HTR-8/SVneo (cell line): Measurements from ENCODE around the gene NCSTN.
"Not testable (repeated sequence)": the region's sequence is repeated elsewhere in the genome, so short reads cannot be mapped to it uniquely, and the experiment has no call there.

Experiments
- DNase-seq: peaks from one replicate; pipeline ENCODE4 v3.0.0; 2011; ENCODE audit warnings: low spot score, mixed read lengths; ENCODE audit not compliant: insufficient read length
- FAIRE-seq: peaks from 2 replicates; lab custom pipeline; 2011; peaks lifted over from hg19 to GRCh38; lab: Jason Lieb, UNC

NCSTN gene

DNA sequence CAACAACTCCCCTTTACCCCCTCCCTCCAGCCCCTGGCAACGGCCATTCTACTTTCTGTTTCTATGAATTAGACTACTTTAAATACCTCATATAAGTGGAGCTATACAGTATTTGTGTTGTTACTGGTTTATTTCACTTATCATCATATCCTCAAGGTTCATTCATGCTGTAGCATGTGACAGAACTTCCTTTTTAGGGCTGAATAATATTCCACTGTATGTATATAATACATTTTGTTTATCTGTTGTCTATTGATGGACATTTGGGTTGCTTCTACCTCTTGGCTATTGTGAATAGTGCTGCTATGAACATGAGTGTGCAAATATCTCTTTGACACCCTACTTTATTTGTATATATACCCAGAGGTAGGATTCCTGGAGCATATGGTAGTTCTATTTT, 25.9 kb downstream of the NCSTN start:
- no peak for DNase-seq
- no peak for FAIRE-seq

DNA sequence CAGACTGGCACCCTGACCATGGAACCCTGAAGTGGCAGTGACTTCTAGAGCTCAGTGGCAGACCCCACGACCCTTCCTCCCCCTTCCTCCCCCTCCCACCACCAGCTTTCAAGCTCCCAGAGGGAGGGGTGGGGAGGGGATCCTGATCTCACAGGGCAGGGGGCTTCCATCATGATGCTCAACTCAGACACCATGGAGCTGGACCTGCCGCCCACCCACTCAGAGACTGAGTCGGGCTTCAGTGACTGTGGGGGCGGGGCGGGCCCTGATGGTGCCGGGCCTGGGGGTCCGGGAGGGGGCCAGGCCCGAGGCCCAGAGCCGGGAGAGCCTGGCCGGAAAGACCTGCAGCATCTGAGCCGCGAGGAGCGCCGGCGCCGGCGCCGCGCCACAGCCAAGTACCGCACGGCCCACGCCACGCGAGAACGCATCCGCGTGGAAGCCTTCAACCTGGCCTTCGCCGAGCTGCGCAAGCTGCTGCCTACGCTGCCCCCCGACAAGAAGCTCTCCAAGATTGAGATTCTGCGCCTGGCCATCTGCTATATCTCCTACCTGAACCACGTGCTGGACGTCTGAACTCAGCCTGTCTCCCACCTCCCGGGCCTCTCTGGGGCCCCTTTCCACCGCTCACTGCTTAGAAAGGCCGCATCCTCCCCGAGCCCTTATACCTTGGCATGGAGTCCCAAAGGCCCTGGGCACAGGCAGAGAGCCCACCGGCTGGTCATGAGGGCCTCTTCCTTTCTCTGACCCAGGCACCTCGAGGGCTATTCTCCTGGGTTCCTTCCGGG, 27.6 kb downstream of the NCSTN start:
- FAIRE-seq, result no peak
- DNase-seq, result no peak

DNA sequence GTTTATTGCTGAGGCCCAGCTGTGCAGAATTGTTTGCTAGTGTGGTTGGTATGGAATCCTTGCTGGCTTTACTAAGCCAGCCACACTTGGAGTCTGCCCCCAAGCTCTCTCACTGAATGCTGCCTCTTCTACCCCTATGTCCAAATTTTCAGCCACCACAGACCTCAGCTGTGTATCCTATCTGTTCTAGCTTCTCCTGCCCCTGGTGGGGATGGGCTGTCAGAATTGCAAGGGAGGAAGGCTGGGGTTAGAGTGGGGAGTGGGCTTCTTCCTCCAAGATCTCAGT, 28.1 kb downstream of the NCSTN start:
- DNase-seq, result no peak
- no peak for FAIRE-seq

DNA sequence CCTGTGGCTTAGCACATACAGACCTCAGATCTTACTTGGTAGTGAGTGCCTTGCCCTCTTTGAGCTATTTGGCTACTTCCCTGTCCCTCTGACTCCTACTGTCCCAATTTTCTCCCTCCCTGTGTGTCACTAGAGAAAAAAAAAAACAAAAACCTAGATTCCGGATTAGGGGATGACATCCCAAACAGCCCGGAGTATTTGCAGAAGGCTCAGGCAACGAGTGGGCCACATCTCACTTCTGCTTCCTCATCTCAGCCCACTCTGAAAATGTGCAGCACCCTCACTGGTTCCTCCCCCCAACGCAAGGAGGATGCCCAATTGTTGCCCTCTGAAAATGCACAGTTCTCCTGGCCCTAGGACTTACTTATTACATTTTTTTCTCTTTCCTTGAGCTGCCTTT, 28.6 kb downstream of the NCSTN start:
- no peak for DNase-seq
- FAIRE-seq, result no peak

DNA sequence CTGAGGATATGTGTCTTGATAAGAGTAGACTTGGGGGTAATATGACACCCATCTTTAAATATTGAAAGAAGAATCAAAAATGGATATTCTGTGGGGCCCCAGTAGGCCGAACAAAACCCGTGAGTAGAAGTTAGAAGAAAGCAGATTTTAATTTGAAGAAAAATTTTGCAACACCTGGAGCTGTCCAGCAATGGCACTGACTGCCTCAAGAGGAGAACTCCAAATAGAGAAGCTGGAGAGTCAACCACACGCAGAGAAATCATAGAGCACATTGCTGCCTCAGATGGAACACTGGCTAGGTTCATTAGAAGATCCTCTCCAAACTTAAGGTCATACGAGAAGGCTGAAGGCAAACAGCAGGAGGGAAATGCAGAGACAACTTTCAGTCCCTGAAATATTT, 30.5 kb downstream of the NCSTN start:
- DNase-seq (no peak), FAIRE-seq (no peak)

DNA sequence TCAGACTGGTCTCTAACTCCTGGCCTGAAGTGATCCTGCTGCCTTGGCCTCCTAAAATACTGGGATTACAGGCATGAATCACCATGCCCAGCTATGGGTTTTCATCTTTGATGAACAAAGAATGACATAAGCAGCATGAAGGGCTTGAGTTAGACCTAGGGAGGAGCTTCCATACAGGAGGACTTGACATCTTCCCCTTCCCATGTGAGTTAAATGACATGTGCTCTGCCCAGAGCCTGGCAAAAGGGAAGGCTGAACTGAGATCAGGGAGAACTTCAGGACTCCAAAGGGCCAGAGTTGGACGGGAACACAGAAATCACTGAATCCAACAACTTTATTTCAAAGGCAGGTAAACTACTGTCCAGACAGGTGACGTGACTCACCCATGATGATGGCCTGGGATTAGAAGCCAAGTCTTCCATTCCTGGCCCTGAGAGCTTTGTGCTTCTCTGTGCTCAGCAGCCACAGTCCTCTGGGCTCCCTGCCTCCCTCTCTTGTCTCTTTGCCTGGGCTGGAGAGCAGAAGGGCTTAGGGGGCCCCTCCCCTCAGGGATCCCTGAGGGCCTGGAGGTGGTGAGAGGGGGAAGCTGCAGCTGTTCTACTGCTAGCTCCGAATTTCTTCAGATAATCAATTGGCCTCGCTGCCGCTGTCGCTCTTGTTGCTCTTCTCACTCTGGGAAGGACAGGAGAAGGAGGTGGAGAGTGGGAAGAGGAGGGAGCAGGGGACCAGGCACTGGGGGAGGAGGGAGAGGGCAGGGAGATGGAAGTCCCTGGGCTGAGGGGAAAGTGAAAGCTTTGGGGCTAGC, 31.3 kb downstream of the NCSTN start:
- FAIRE-seq (no peak), DNase-seq (no peak)

DNA sequence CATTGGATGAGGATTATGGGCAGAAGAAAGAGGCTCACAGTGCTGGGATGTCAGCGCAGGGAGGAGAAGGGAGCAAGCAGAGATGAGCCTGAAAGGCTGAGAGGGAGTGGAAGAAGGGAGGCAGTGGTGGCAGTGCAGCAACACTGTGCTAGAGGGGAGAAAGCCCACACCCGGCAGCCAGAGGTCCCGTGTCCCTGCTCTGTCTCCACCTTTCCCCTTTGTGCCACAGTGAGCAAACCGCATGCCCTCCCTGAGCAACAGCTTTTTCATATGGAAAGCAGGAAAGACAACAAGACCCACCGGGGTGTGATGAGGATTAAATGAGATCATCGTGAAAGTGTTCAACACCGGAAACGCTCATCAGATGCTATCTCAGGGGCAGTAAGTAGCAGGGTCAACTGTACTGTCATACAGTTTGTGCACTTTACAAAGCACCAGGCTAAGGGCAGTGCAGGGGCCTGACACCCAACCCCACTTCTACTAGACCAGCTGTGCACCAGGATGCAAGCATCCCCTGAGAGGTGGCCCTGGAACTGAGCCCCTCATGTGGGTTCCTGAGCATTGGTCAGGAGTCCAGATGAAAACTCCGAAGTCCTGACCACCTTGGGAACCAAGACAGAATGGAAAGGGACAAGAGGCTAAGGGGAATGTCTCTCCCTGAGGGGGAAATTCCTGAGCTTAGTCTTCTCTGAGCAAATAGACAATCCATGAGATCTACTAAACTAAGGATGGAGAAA, 32.8 kb downstream of the NCSTN start:
- FAIRE-seq (no peak), DNase-seq (peak; percentile 31)

DNA sequence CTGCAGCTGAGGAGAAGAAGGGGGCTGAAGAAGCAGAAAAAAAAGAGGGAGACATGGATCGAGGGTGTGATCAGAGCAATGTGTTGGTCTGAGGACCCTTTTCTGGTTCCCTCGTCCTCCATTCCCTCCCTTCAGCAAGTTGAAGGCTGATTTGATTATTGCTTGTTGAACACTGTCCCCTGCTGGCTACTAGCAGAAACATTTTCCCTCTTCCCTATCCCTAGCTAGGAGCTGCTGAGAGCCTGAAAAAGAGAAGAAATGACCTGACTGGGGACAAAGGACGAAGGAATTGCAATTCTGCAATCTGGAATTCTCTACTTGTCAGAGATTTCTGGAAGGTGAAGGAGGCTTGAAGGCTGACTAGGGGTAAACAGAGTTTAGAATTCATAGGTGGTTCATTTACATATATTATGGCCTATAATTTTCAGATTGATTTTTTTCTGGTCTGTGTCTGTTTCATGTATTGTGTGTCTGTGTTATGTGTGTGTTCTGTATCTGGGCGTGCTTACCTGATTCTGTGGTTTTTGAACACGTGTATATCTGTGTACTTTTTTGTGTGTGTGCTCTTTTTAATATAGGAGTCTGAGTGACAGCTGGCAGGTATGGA, 33.4 kb downstream of the NCSTN start:
- DNase-seq (peak; percentile 70), FAIRE-seq (no peak)

DNA sequence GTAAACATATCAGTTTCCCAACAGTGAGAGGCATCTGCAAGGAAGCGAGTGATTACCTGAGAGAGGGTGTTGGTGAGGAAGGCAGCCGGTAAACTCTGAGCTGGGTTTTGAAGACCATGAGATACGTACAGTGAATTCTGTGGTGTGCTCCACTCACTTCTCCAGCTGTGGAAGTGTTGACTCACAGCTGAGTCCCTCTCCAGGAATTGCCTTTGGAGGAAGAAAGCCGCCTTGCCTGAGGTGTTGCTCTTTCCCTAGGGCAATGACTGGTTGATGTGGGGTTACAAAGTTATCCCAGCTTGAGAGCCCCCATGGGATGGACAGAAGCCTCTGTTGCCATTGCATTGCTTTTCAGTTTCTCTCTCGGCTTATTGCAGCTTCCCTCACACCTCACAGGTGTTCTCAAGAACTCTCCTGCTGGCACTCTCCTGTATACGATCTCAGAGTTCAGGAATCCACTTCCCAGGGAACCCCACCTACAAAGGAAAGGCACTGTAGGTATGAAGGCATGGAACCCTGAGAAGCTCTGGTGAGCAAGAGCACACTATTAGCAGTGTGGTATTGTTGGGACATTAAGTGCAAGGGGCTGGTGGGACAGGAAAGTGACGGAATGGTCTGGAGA, 34.5 kb downstream of the NCSTN start:
- no peak for FAIRE-seq
- no peak for DNase-seq

DNA sequence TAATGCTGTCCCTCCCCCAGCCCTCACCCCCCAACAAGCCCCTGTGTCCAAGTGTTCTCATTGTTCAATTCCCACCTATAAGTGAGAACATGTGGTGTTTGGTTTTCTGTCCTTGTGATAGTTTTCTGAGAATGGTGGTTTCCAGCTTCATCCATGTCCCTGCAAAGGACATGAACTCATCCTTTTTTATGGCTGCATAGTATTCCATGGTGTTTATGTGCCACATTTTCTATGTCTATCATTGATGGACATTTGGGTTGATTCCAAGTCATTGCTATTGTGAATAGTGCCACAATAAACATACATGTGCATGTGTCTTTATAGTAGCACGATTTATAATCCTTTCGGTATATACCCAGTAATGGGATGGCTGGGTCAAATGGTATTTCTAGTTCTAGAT, 41.6 kb downstream of the NCSTN start:
- FAIRE-seq, DNase-seq: not testable (repeated sequence)

DNA sequence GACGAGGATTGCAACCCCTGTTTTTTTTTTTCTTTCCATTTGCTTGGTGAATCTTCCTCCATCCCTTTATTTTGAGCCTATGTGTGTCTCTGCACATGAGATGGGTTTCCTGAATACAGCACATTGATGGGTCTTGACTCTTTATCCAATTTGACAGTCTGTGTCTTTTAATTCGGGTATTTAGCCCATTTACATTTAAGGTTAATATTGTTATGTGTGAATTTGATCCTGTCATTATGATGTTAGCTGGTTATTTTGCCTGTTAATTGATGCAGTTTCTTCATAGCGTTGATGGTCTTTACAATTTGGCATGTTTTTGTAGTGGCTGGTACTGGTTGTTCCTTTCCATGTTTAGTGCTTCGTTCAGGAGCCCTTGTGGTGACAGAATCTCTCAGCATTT, 45.2 kb downstream of the NCSTN start:
- not testable (repeated sequence) for DNase-seq, FAIRE-seq

DNA sequence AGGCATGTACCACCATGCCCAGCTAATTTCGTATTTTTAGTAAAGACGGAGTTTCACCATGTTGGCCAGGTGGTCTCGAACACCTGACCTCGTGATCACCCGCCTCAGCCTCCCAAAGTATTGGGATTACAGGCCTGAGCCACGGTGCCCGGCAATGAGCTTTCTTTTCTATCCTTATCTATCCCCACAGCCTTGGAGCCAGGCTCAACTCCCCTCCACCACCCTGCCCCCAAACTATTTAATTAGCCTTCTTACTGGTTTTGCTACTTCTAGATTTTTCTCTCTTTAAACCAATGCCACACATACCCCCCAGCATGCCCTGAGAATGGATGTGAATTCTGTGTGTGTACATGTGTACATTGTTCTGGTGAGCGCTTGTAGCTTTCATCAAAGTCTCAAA, 51.5 kb downstream of the NCSTN start:
- FAIRE-seq (no peak), DNase-seq (no peak)

DNA sequence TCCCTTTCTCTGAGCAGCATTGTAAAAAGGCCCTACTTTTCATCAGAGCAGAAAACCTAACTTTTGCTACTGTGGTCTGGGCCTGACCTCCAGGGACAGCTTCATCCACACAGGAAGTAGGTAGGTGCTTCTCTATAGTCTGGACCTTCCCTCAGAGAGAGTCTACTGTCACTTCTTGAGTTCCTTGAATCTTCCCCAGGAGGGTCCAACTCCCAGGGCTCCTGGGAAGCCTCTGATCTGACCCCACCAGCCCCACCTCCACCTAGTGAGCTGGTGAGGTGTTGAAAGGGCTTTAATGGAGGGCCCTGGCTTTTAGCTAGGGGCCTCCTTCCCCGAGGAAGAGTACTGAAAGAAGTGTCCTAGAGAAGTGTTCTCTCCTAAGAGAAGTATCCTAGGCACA, 54.5 kb downstream of the NCSTN start:
- no peak for DNase-seq
- no peak for FAIRE-seq

DNA sequence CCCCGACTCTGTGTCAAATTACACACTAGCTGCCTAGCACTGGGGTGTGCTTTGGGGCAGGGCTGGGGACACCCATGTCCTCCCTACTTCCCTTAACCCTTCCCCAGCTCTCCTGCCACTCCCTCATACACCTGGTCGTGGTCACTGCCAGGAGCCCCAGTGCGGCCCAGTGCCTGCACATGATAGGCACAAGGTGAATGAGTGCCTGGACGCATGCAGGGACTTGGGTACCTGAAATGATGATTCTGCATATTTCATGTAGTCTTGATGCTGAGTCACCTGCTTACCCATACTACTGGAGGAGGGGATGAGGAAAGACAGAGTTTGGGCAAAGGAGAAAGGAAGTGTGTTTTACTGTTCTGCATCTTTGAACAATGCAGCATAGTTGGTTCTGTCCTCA, 55.6 kb downstream of the NCSTN start:
- DNase-seq (no peak), FAIRE-seq (no peak)

DNA sequence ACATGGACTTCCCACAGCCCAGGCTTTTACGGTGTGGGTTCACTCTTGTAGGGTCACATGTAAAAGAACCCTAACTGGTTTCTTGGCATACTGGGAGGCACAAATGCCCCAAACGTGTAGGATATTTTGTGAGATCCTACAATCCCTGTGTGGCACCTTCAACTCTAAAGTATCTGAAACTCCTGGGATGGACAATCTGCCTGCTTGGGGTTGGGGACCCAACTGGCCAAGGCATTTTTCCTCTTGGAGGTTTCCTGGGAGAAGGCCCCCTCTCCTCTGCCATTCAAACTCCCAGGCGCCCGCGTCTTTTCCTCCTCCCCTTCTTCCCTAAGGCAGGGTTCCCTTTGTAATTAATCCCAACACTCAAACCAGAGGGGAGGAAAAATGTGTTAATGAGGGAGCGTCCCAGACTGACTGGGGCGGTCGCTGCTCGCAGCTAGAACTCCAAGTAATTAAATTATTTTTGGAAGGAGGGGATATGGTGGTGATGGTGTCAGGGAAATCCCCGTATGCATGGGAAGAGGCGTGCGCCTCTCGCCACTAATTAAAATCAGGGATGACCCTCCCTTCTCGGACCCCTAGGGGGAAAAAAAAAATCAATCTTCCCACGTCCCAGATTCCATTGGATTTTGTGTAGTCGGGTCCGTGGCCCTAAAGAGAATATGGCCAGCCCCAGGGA, 56.5 kb downstream of the NCSTN start:
- DNase-seq, result no peak
- no peak for FAIRE-seq

DNA sequence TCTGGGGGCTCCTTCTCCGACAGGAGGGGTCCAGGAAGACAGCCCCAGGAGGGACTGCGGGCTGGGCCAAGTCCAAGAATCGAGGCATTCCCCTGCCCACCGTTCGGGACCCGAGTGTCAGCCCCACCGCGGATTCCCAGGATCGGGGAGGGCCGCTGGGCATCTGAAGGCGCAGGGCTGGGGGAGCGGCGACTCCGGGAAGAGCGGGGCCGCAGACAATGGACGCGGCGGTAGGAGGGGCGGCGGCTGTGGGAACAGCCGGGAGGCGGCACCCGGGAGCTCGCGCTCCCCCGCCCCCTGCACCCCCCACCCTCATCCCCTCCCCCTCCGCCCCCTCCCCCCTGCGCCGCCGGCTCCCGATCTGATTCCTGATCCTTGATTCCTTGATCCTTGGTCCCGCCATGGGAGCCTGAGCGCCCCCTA, 57.1 kb downstream of the NCSTN start, which contains the start of gene VANGL2:
VANGL2 (plus strand) TSS at position 342 of the 423 bp plus-strand sequence. CDS start 15,274 bp downstream, outside the sequence.
- DNase-seq (peak; percentile 73), FAIRE-seq (no peak)

DNA sequence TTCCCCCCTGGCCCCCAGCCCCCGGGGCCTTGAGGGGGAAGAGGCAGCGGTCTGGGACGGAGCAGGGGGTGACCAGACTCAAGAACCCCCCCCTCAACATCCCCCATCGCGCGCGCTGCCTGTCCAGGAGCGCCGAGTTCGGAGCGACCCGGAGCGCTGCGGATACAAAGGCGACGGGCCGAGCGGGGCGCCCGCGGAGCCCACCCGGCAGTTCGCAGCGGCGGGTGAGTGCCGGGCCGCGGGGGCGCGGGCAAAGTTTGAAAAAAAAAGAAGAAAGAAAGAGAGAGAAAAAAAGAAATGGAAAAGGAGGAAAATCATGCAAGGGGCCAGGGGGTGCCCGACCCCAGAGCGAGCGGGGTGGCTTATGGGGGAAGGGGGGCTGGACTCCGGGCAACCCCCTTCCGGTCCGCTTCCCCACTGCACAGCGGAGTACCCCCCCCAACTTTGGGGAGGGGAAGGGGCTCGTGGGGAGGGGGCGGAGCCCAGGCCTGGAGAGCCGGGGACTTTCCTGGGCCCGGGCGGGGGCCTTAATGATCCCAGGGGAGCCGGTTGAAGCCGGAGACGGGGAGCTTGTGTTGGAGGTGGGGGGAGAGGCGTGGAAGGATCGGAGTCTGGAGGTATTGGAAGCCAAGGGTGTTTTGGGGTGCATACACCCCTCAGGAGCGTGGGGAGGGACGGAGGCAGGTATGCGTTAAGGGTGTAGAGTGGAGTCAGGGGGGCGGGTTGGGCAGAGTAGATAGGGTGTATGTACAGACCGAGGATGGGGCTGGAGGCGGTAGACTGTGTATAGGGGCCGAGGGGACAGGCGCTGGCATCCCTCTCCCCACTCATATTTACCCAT, 57.7 kb downstream of the NCSTN start:
- DNase-seq (no peak), FAIRE-seq (no peak)

DNA sequence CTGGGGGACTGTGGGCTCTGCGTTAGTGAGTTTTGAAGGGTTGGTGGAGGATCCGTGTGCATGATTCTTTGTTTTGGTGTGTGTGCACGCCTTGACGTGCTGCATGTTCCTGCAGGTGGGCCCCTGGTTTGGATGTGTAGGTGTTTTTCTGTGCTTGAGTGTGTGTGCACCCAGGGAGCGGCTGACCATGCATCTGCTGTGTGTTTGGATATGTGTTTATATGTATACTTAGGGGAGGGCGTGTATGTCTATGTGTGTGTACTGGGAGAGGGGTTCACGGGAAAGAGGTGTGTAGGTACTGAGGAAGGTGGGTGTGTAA, 58.3 kb downstream of the NCSTN start:
- FAIRE-seq (no peak), DNase-seq (no peak)
